HAP-1 (cell line): ENCODE results near the gene BCR.
"Not testable (repeated sequence)": the region's sequence is repeated elsewhere in the genome, so short reads cannot be mapped to it uniquely, and the experiment has no call there.

Experiments used
- DNase-seq, 2 experiments: peaks; one replicate each; pipeline ENCODE4 v3.0.0-alpha.2; 2016 to 2020; ENCODE audit warnings: low spot score in 2 of 2
- H3K27me3 ChIP-seq: fragments of 250-450 bp; sonication (Bioruptor Pico); 2 replicates; pipeline ENCODE4 v1.5.1; 2020; ENCODE audit warnings: low read depth, mild to moderate bottlenecking, moderate library complexity
- H3K36me3 ChIP-seq: fragments of 250-450 bp; sonication (Bioruptor Pico); replicated peaks from 2 replicates; pipeline ENCODE4 v1.5.1; 2020; ENCODE audit warnings: mild to moderate bottlenecking
- H3K4me1 ChIP-seq: fragments of 250-450 bp; sonication (Bioruptor Pico); 2 replicates; pipeline ENCODE4 v1.5.1; 2020; ENCODE audit warnings: mild to moderate bottlenecking
- H3K4me3 ChIP-seq: fragments of 250-450 bp; sonication (Bioruptor Pico); 2 replicates; pipeline ENCODE4 v1.5.1; 2020; ENCODE audit warnings: mild to moderate bottlenecking, moderate library complexity
- H3K9me3 ChIP-seq: fragments of 250-450 bp; sonication (Bioruptor Pico); 2 replicates; pipeline ENCODE4 v1.5.1; 2020; ENCODE audit warnings: mild to moderate bottlenecking, moderate library complexity
- in situ Hi-C: fragments of 300-500 bp; cut with MboI; formaldehyde crosslinking; loops from 3 replicates; pipeline ENCODE4 v1.14.3; 2020; ENCODE audit warnings: low sequenced_read_pairs, inconsistent platforms, mixed read lengths

Gene BCR

GRCh38 chr22:23356094-23356493 is 175.8 kb downstream of the BCR start:
- H3K4me3 ChIP-seq: no peak overlapping the region
- no peaks in the 10 kb centered on the region for H3K4me1 ChIP-seq
- H3K9me3 ChIP-seq: no peaks in the 10 kb centered on the region
- in situ Hi-C loops: no loop called here
- H3K36me3 ChIP-seq: no peaks in the 10 kb centered on the region
- peaks cover 17% of the 10 kb centered on the region; the same call in 1 of the 2 replicates for H3K27me3 ChIP-seq
- DNase-seq: no peak

GRCh38 chr22:23357053-23357452 is 176.7 kb downstream of the BCR start:
- no peak for DNase-seq
- no peak overlapping the region for H3K4me3 ChIP-seq
- H3K27me3 ChIP-seq: peaks cover 13% of the 10 kb centered on the region; the same call in 1 of the 2 replicates
- in situ Hi-C loops: no loop called here
- no peaks in the 10 kb centered on the region for H3K9me3 ChIP-seq
- H3K36me3 ChIP-seq: no peaks in the 10 kb centered on the region
- no peaks in the 10 kb centered on the region for H3K4me1 ChIP-seq

DNA sequence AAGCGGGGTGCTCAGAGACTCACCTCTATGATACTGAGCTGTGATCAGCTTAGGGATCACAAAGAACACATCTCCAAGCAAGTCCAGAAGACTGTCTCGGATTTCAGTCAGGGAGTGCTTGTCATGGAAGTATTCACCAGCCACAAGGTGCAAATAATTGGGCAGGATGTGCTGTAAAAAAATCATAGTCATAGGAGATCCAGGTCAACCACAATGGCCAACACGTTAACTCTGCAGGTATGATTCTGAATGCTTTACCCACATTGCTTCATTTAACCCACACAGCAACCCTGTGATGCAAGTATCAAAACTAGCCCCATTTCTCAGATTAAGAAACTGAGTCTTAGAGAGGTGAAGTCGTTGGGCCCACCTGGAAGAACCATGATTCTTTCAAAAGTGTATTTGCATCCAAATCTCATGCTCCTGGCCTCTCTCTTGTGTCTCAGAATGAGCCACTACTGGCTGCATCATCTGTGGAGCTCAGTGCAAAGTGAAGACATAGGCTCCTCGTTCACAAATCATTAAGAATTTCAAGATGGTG is 179.3 kb downstream of the BCR start:
- Histone ChIP-seq H3K4me1 (no peaks in the 10 kb centered on the region), H3K4me3 (no peak overlapping the region), H3K36me3 (no peaks in the 10 kb centered on the region), H3K27me3 (peaks cover under 1% of the 10 kb centered on the region; the same call in 1 of the 2 replicates), H3K9me3 (no peaks in the 10 kb centered on the region)
- in situ Hi-C loops: no loop called here
- no peak for DNase-seq

DNA sequence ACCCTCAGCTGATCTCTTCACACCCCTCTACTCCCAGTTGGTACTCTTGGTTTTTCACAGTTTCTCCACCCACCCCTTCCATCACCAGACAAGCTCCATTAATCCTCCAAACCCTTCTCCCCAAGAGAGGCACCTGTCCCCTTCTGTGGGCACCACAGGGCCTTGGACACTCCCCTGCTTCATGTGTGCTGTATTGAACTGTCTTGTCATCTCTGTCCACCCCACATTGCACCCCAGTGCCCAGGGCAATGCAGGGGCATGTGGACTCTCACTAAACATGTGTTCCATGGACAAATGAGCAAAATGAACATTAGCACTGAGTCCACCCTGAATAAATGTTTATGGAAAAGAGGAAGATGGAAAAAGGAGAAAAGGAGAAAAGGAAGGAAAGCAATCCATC is 181.4 kb downstream of the BCR start:
- Histone ChIP-seq H3K36me3 (no peaks in the 10 kb centered on the region), H3K4me1 (no peaks in the 10 kb centered on the region), H3K27me3 (peaks cover 3% of the 10 kb centered on the region; the same call in 1 of the 2 replicates), H3K9me3 (no peaks in the 10 kb centered on the region), H3K4me3 (no peak overlapping the region)
- in situ Hi-C loops: no loop called here
- no peak for DNase-seq

GRCh38 chr22:23363683-23364082 is 183.4 kb downstream of the BCR start:
- H3K4me3 ChIP-seq: no peak overlapping the region
- H3K27me3 ChIP-seq: peaks cover 10% of the 10 kb centered on the region
- no peaks in the 10 kb centered on the region for H3K36me3 ChIP-seq
- no peak for DNase-seq
- no peaks in the 10 kb centered on the region for H3K4me1 ChIP-seq
- in situ Hi-C loops: no loop called here
- no peaks in the 10 kb centered on the region for H3K9me3 ChIP-seq

DNA sequence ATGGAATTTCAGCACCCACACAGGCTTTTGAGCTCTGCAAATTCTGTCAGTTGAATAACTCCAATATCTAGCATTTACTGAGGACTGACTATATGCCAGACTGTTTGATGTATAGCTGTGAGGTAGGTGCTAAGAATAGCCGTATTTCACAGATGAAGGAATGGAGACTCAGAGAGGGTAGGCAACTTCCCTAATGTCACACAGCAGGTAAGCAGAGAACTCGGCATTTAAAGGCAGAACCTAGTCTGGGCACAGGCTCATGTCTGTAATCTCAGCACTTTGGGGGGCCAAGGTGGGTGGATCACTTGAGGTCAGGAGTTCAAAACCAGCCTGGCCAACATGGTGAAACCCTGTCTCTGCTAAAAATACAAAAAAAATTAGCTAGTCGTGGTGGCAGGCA is 184.1 kb downstream of the BCR start:
- H3K36me3 ChIP-seq: no peaks in the 10 kb centered on the region
- in situ Hi-C loops: no loop called here
- no peaks in the 10 kb centered on the region for H3K9me3 ChIP-seq
- H3K4me3 ChIP-seq: no peak overlapping the region
- no peak for DNase-seq
- peaks cover 15% of the 10 kb centered on the region for H3K27me3 ChIP-seq
- no peaks in the 10 kb centered on the region for H3K4me1 ChIP-seq

DNA sequence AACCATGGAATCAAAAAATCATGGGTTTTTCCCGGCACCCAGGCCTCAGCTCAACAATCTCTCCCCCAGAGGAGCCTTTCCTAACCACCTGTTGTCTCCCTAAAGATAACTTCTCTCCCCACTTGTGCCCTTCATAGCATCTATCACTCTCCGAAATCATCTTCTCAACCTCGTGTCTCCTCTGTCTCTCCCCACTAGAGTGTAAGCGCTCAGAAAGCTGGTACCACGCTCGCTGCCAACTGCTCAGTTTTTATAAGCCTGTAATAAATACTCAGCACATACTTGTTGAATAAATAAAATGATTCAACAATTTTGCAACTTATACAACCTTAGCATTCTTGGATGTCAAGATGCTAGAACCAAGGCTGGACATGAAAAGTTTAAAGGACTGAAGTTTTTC is 185.2 kb downstream of the BCR start:
- no peak overlapping the region for H3K4me3 ChIP-seq
- no peak for DNase-seq
- no peaks in the 10 kb centered on the region for H3K9me3 ChIP-seq
- in situ Hi-C loops: no loop called here
- H3K36me3 ChIP-seq: no peaks in the 10 kb centered on the region
- peaks cover 26% of the 10 kb centered on the region for H3K27me3 ChIP-seq
- no peaks in the 10 kb centered on the region for H3K4me1 ChIP-seq

GRCh38 chr22:23365961-23366360 is 185.7 kb downstream of the BCR start:
- Histone ChIP-seq H3K27me3 (peaks cover 26% of the 10 kb centered on the region), H3K4me3 (no peak overlapping the region), H3K4me1 (no peaks in the 10 kb centered on the region), H3K9me3 (no peaks in the 10 kb centered on the region), H3K36me3 (no peaks in the 10 kb centered on the region)
- in situ Hi-C loops: no loop called here
- no peak for DNase-seq

DNA sequence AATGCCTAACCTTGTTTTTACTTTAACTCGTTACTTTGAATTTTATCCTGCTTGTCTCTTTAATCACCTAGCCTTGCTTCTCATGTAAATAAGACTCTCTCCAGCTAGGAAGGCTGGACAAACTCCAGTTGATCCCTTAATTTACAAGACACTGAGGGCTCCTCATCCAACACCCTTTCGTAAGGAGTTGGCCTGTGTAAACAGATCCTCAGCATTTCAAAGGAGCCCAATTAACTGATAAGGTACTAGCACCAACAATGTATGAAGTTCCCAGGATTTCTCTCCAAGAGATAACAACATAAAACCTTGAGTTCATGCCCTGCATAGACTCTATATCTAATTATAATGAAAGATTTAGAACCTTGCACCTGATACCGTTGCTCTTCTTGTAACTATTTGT is 186.9 kb downstream of the BCR start:
- H3K4me3 ChIP-seq, in situ Hi-C loops, H3K36me3 ChIP-seq, H3K9me3 ChIP-seq, H3K4me1 ChIP-seq: not testable (repeated sequence)
- DNase-seq: peak; percentile 67 to 81
- peaks cover 26% of the 10 kb centered on the region for H3K27me3 ChIP-seq
